Testis (tissue), 2 donors: ENCODE results near the gene MAP1LC3A.

Source experiments
- CTCF ChIP-seq, 3 experiments: fragments of 450-650 bp in 2 of 3; fragments of 200-600 bp in 1 of 3; sonication (generic) in 1 of 3; IDR thresholded peaks; one replicate each; pipeline ENCODE4 v1.5.1; 2016 to 2019; ENCODE audit warnings: antibody characterized with exemption in 3 of 3, mild to moderate bottlenecking in 2 of 3, moderate library complexity in 1 of 3
- POLR2A ChIP-seq: fragments of 450-650 bp; IDR thresholded peaks from one replicate; pipeline ENCODE4 v1.6.1; 2017; ENCODE audit warnings: antibody characterized with exemption, mild to moderate bottlenecking, moderate library complexity

GRCh38 chr20:34564833-34565232 lies 6.3 kb downstream of the MAP1LC3A start:
- TF ChIP-seq CTCF (IDR thresholded peaks at IDR 0.05) (no peak), POLR2A (no peak)
